OCI-LY7 (cell line): ENCODE measurements around the gene CD99. TPM values are rescaled to one million over a fixed set of nuclear protein-coding genes. Genes with fewer than 3 reads are reported as not detected.

Source experiments
- BruUV-seq: library from RNA; stranded (reverse); fragments of 400-500 nt; replicated peaks from 2 replicates; lab custom pipeline; 2021; lab: Mats Ljungman, UMichigan
- CTCF ChIA-PET: fragments of 300-600 bp; sonication (Branson Sonifier 250); formaldehyde crosslinking; loops from one replicate; lab custom pipeline; 2022; ENCODE audit warnings: antibody characterized with exemption; ENCODE audit not compliant: unreplicated experiment; lab: Charles Lee
- POLR2A ChIA-PET: fragments of 300-600 bp; sonication (Branson Sonifier 250); formaldehyde crosslinking; loops from one replicate; lab custom pipeline; 2022; ENCODE audit warnings: antibody characterized with exemption; lab: Charles Lee
- DNase-seq: peaks from one replicate; pipeline ENCODE4 v3.0.0-alpha.2; 2015; ENCODE audit warnings: low spot score
- H2AFZ ChIP-seq: fragments of 200-600 bp; sonication (generic), shearing (Covaris generic); 2 replicates; pipeline ENCODE4 v1.6.1; 2014; ENCODE audit warnings: mild to moderate bottlenecking, antibody characterized with exemption, low read length, moderate library complexity
- H3K27ac ChIP-seq: fragments of 200-600 bp; sonication (generic); 2 replicates; pipeline ENCODE4 v1.5.1; 2014; ENCODE audit warnings: mixed run types, low read depth, mild to moderate bottlenecking, moderate library complexity, low read length, inconsistent platforms; ENCODE audit not compliant: poor library complexity, severe bottlenecking
- H3K36me3 ChIP-seq: fragments of 200-600 bp; sonication (generic); 2 replicates; pipeline ENCODE4 v1.6.1; 2014; ENCODE audit warnings: mild to moderate bottlenecking, antibody characterized with exemption, low read length, moderate library complexity, mixed read lengths; ENCODE audit not compliant: insufficient read depth
- H3K4me1 ChIP-seq: fragments of 200-600 bp; sonication (generic); 2 replicates; pipeline ENCODE4 v1.5.1; 2014; ENCODE audit warnings: mild to moderate bottlenecking, low read length; ENCODE audit not compliant: insufficient read depth, poor library complexity, severe bottlenecking
- H3K4me2 ChIP-seq: fragments of 200-600 bp; sonication (generic); 2 replicates; pipeline ENCODE4 v1.6.1; 2014; ENCODE audit warnings: mild to moderate bottlenecking, low read length
- H3K4me3 ChIP-seq: fragments of 200-600 bp; sonication (generic); 2 replicates; pipeline ENCODE4 v1.5.1; 2014; ENCODE audit warnings: mild to moderate bottlenecking, low read depth, low read length; ENCODE audit not compliant: poor library complexity, severe bottlenecking
- H3K79me2 ChIP-seq: fragments of 200-600 bp; sonication (generic); 2 replicates; pipeline ENCODE4 v1.6.1; 2016; ENCODE audit warnings: low read depth, mild to moderate bottlenecking, low read length, moderate library complexity, mixed read lengths; ENCODE audit not compliant: insufficient read depth
- H3K9me2 ChIP-seq: fragments of 200-600 bp; sonication (generic); 2 replicates; pipeline ENCODE4 v1.6.1; 2016; ENCODE audit warnings: mild to moderate bottlenecking, low read length, mixed read lengths; ENCODE audit not compliant: insufficient read depth
- H3K9me3 ChIP-seq: fragments of 200-600 bp; sonication (generic); 2 replicates; pipeline ENCODE4 v1.6.1; 2014; ENCODE audit warnings: mild to moderate bottlenecking, mixed run types, low read length, mixed read lengths
- H4K20me1 ChIP-seq: fragments of 200-600 bp; sonication (generic); 2 replicates; pipeline ENCODE4 v1.6.1; 2014; ENCODE audit warnings: mild to moderate bottlenecking, antibody characterized with exemption, low read length, moderate library complexity, mixed read lengths; ENCODE audit not compliant: insufficient read depth
- CTCF ChIP-seq: fragments of 200-600 bp; sonication (generic); conservative IDR thresholded peaks from 2 replicates; pipeline ENCODE4 v1.5.1; 2014; ENCODE audit warnings: mild to moderate bottlenecking, antibody characterized with exemption, low read length, moderate library complexity, mixed read lengths
- EZH2phosphoT487 ChIP-seq: fragments of 200-600 bp; sonication (generic); IDR thresholded peaks from 2 replicates; pipeline ENCODE4 v1.6.1; 2018; ENCODE audit warnings: low read depth, borderline replicate concordance, mild to moderate bottlenecking, mixed run types, antibody characterized with exemption, low read length, moderate library complexity, mixed read lengths
- intact Hi-C: fragments of 100-400 bp; cut with micrococcal nuclease; formaldehyde crosslinking; loops from one replicate; pipeline ENCODE4 v1.10.0; 2022; ENCODE audit not compliant: unreplicated experiment
- total RNA-seq, 2 experiments: library from RNA; depleted of rRNA in 1 of 2; stranded (reverse); fragments of >200 nt in 1 of 2; shearing (Covaris generic) in 1 of 2; gene quantifications; 2 replicates each; pipeline ENCODE4 v1.2.3, GENCODE V29; 2014 to 2022

The CD99 gene
- total RNA-seq, 2 experiments from 2014 or later, result 80.7 to 119 TPM

- Histone ChIP-seq H3K9me2 (no peaks in the 10 kb centered on the region), H3K4me1 (no peaks in the 10 kb centered on the region), H4K20me1 (no peaks in the 10 kb centered on the region), H3K36me3 (no peaks in the 10 kb centered on the region), H3K4me3 (no peak overlapping the region), H3K27ac (no peak overlapping the region), H3K9me3 (no peaks in the 10 kb centered on the region), H3K4me2 (no peak overlapping the region), H2AFZ (no peak overlapping the region), H3K79me2 (no peaks in the 10 kb centered on the region)
- DNase-seq, result peak; percentile 19
- TF ChIP-seq CTCF, result peak; percentile 36; the same call in 1 of the 2 replicates
- no peak for TF ChIP-seq EZH2phosphoT487
- POLR2A ChIA-PET, result no interaction called here
- CTCF ChIA-PET, result no interaction called here
- BruUV-seq, result no TSS peak
- intact Hi-C loops, result no loop called here
Measured at GRCh38 chrX:2652106-2652505, 39.0 kb upstream of the CD99 start.

GRCh38 chrX:2654436-2655340, 36.4 kb upstream of the CD99 start:
- intact Hi-C loops, result no loop called here
- ChIA-PET POLR2A (no interaction called here), CTCF (no interaction called here)
- Histone ChIP-seq H2AFZ (no peak overlapping the region), H3K36me3 (no peaks in the 10 kb centered on the region), H3K4me2 (no peak overlapping the region), H3K4me1 (peaks cover 9% of the 10 kb centered on the region), H3K4me3 (no peak overlapping the region), H3K9me2 (no peaks in the 10 kb centered on the region), H3K9me3 (no peaks in the 10 kb centered on the region), H4K20me1 (no peaks in the 10 kb centered on the region), H3K79me2 (no peaks in the 10 kb centered on the region), H3K27ac (no peak overlapping the region)
- no TSS peak for BruUV-seq
- DNase-seq, result no peak
- no peak for TF ChIP-seq CTCF
- no peak for TF ChIP-seq EZH2phosphoT487

DNA sequence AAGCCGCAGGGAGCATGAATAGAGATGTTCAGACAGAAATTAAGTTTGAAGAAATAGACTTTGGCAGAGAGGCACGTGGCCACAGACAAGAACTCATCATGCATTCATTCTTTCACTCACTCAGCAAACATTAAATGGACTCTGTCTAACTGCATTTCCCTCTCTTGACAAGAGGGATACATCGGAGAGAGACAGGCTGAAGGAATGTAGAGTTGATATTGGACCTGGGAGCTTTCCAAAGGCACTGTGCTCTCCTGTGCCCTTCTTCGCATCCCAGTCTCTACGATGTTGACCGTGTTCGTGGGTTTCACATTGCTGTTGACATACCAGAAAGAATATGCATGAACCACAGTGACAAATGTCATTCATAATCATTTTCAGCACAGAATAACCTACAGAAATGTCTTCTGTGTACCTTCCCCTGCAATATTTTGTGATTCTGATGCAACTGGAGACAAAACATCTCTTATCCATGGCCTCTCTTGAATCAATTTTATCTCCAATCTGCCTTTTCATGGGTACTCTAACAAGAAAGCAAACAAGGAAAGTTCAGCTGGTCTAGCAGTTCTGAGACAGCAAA, 34.7 kb upstream of the CD99 start:
- H3K4me1 ChIP-seq, result peaks cover 9% of the 10 kb centered on the region
- H4K20me1 ChIP-seq, result no peaks in the 10 kb centered on the region
- no peak overlapping the region for H2AFZ ChIP-seq
- intact Hi-C loops, result no loop called here
- no peaks in the 10 kb centered on the region for H3K79me2 ChIP-seq
- H3K27ac ChIP-seq, result no peak overlapping the region
- no TSS peak for BruUV-seq
- no peak overlapping the region for H3K4me2 ChIP-seq
- no peaks in the 10 kb centered on the region for H3K9me2 ChIP-seq
- POLR2A ChIA-PET, result no interaction called here
- H3K9me3 ChIP-seq, result no peaks in the 10 kb centered on the region
- H3K4me3 ChIP-seq, result no peak overlapping the region
- CTCF ChIA-PET, result no interaction called here
- no peak for TF ChIP-seq EZH2phosphoT487
- TF ChIP-seq CTCF, result no peak
- H3K36me3 ChIP-seq, result no peaks in the 10 kb centered on the region
- no peak for DNase-seq
